Lung (tissue), 12 donors: ENCODE measurements around the gene CARD11. TPM values are rescaled to one million over a fixed set of nuclear protein-coding genes. Genes with fewer than 3 reads are reported as not detected.

Experiments used
- ATAC-seq: fragments of 200-7000 bp; cut with Tn5 transposase; one replicate; pipeline ENCODE4 v1.9.1; 2020; ENCODE audit warnings: moderate number of reproducible peaks; ENCODE audit not compliant: insufficient read depth, low FRiP score
- DNase-seq, 3 donors: peaks; one replicate each; pipeline ENCODE4 v3.0.0-alpha.2; 2013 to 2017
- H3K27ac ChIP-seq, 2 donors: one replicate each; pipeline ENCODE4 v1.5.1; 2013; ENCODE audit warnings: mild to moderate bottlenecking in 2 of 2, moderate library complexity in 2 of 2, control low read depth in 1 of 2, inconsistent platforms in 1 of 2, low read depth in 1 of 2, low read length in 1 of 2
- H3K27me3 ChIP-seq, 3 donors: one replicate each; pipeline ENCODE4 v1.5.1; 2013; ENCODE audit warnings: low read length in 2 of 3; ENCODE audit not compliant: control insufficient read depth in 3 of 3, insufficient read depth in 3 of 3
- H3K36me3 ChIP-seq, 4 donors: one replicate each; pipeline ENCODE4 v1.5.1; 2013; ENCODE audit warnings: low read length in 4 of 4, mild to moderate bottlenecking in 1 of 4, moderate library complexity in 1 of 4; ENCODE audit not compliant: control insufficient read depth in 4 of 4, insufficient read depth in 4 of 4
- H3K4me1 ChIP-seq, 5 donors: one replicate each; pipeline ENCODE4 v1.5.1; 2013; ENCODE audit warnings: low read length in 5 of 5, mild to moderate bottlenecking in 2 of 5, moderate library complexity in 1 of 5; ENCODE audit not compliant: control insufficient read depth in 5 of 5, insufficient read depth in 5 of 5
- H3K4me3 ChIP-seq: one replicate; pipeline ENCODE4 v1.5.1; 2013; ENCODE audit warnings: mild to moderate bottlenecking, control low read depth, moderate library complexity
- H3K9ac ChIP-seq, 2 donors: one replicate each; pipeline ENCODE4 v1.5.1; 2013; ENCODE audit warnings: low read length in 2 of 2, control low read depth in 1 of 2; ENCODE audit not compliant: insufficient read depth in 1 of 2
- H3K9me3 ChIP-seq, 4 donors: one replicate each; pipeline ENCODE4 v1.5.1; 2013; ENCODE audit warnings: low read length in 3 of 4, mild to moderate bottlenecking in 1 of 4, moderate library complexity in 1 of 4; ENCODE audit not compliant: control insufficient read depth in 4 of 4, insufficient read depth in 3 of 4
- WGBS, 2 donors: extraction: QIAGEN DNeasy Blood & Tissue Kit; methylation state at CpG; one replicate each; pipeline ENCODE4 v1.1.7; 2013; 5-methylcytosine and 5-hydroxymethylcytosine counted together
- polyA plus RNA-seq, 2 donors: library from polyadenylated mRNA; stranded (reverse); fragments of 200-250 nt; gene quantifications; one replicate each; pipeline ENCODE4 v1.2.1, GENCODE V29; 2013
- total RNA-seq, 2 donors: library from RNA; depleted of rRNA in 1 of 2; stranded (reverse); fragments of >200 nt in 1 of 2; gene quantifications; one replicate each; pipeline ENCODE4 v1.2.1, GENCODE V29; 2014 to 2021
- TF ChIP-seq, protein P1 (sequence below): IDR thresholded peaks from 2 replicates; pipeline ENCODE4 v1.5.1; 2012; ENCODE audit warnings: mild to moderate bottlenecking; ENCODE audit errors: control extremely low read depth, extremely low read depth
- donor health status: control.
- donor health status: control.
- donor health status: Bipolar disorder and iron deficiency.
- donor health status: healthy.
- donor health status: DM: yes; HTN: yes; CAD: no.

CARD11 gene
- total and polyA plus RNA-seq, 4 donors: 1.5 to 4.3 (median 3.7) TPM

DNA sequence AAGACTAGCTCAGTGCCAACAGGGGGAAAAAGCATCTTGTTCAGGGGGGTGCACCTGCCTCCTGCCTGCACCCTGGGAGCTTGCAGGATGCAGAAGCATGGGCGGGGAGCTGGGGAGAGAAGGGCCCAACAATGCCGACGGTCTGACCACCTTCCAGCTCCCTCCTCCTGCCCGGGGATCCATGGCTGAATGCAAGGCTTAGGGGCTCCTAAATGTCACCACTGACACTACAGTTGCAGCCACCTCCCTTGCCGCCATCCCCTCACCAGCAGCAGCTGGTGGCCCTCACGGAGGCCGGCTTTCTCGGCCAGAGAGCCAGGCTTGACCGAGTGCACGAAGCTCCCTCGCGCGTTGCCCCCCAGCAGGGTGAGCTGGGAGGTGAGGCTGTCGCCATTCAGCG, 120.8 kb downstream of the CARD11 start:
- Histone ChIP-seq H3K9me3 (no peaks in the 10 kb centered on the region), H3K36me3 (no peaks in the 10 kb centered on the region), H3K4me3 (no peak overlapping the region), H3K27me3 (peaks cover 0 to 4% (median 0%) of the 10 kb centered on the region in 3 donors), H3K9ac (no peak overlapping the region), H3K27ac (no peak overlapping the region), H3K4me1 (no peaks in the 10 kb centered on the region)
- TF ChIP-seq, protein P1, sequence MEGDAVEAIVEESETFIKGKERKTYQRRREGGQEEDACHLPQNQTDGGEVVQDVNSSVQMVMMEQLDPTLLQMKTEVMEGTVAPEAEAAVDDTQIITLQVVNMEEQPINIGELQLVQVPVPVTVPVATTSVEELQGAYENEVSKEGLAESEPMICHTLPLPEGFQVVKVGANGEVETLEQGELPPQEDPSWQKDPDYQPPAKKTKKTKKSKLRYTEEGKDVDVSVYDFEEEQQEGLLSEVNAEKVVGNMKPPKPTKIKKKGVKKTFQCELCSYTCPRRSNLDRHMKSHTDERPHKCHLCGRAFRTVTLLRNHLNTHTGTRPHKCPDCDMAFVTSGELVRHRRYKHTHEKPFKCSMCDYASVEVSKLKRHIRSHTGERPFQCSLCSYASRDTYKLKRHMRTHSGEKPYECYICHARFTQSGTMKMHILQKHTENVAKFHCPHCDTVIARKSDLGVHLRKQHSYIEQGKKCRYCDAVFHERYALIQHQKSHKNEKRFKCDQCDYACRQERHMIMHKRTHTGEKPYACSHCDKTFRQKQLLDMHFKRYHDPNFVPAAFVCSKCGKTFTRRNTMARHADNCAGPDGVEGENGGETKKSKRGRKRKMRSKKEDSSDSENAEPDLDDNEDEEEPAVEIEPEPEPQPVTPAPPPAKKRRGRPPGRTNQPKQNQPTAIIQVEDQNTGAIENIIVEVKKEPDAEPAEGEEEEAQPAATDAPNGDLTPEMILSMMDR: no peak
- ATAC-seq (no peak), DNase-seq (no peak)
- WGBS, 2 donors: 78 to 89% methylated on average over 15 of the region's 15 CpGs

DNA sequence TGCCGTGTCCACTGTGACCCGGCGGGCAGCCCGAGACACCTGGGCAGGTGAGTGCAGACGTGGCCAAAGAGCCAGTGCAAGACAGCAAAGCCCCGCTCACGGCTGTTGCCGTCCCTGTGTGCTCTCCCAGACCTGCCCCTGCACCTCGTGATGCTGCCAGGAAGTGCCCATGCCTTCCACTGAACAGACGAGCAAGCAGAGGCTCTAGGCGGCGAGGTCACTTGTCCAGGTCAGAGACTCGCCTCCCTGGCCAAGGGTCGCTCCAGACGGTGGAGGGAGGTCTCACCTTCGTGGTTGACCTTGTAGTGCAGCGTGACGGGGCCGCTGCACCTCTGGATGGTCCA, 121.3 kb downstream of the CARD11 start:
- TF ChIP-seq, protein P1: no peak
- no peak overlapping the region for H3K27ac ChIP-seq
- DNase-seq (no peak), ATAC-seq (no peak)
- no peaks in the 10 kb centered on the region for H3K4me1 ChIP-seq
- H3K9me3 ChIP-seq: no peaks in the 10 kb centered on the region
- no peak overlapping the region for H3K4me3 ChIP-seq
- H3K36me3 ChIP-seq: no peaks in the 10 kb centered on the region
- H3K9ac ChIP-seq: no peak overlapping the region
- H3K27me3 ChIP-seq: peaks cover 0 to 4% (median 0%) of the 10 kb centered on the region in 3 donors
- 84 to 88% methylated on average over 19 of the region's 19 CpGs for WGBS, 2 donors

DNA sequence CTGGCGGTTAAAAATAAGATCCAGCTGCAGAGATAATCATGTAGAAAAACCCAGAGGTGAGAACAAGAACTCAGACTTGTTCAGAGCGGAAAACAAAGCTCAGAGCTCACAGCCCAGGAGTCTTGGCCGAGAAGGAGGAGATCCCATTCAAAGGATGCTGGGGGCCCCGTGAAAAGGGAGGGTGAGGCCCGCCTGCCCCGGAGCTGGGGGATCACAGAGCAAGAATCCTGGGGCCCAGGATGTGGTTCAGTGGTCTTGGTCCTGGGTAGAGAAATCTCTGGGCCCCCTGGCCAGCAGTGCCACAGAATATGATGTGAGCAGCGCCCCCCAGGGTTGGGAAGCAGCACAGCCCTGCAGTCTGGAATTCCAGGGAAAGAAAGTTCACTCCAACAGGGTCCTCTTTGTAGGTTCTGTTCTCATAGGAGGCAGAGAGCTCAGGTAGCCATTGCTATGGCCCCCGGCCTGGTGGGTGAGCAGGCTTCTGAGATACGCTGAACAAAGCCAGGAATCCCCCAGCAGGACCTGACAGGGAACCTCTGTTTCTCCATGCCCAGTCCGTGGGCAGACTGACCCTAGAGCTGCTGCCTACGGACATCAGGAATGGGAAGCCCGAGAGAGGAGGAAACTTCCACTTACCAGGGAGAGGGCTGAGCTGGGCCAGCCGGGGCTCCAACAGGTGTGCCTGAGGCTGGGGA, 121.9 kb downstream of the CARD11 start:
- no peak overlapping the region for H3K27ac ChIP-seq
- ATAC-seq: no peak
- WGBS, 2 donors: 68 to 77% methylated on average over 13 of the region's 13 CpGs
- H3K4me1 ChIP-seq: no peaks in the 10 kb centered on the region
- H3K36me3 ChIP-seq: no peaks in the 10 kb centered on the region
- no peak overlapping the region for H3K4me3 ChIP-seq
- peaks cover 0 to 4% (median 0%) of the 10 kb centered on the region in 3 donors for H3K27me3 ChIP-seq
- DNase-seq: no peak
- H3K9me3 ChIP-seq: no peaks in the 10 kb centered on the region
- TF ChIP-seq, protein P1: no peak
- H3K9ac ChIP-seq: no peak overlapping the region
